ENCODE data around the gene CERS5.
"Not testable (repeated sequence)": the region's sequence is repeated elsewhere in the genome, so short reads cannot be mapped to it uniquely, and the experiment has no call there.

Gene CERS5

DNA sequence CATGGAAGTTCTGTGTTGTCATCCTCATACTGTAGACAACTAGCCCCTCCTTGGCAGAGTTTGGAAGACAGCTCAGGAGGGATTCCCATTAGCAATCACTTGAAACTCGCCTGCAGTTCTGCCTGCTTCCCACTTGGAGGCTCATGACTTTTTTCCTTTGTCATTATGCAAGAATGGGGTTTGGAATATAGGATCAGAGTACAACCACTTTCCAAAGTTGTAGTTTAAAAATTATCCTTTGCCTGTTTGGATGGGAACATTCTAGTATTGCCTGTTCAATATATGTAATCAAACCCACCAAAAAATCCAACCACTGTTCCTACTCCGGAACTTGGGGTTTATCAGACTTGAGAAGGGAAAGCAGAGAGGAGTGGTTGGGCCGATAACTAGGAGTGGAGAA lies 65.5 kb downstream of the CERS5 start:
- DNase-seq: peak; percentile 42

DNA sequence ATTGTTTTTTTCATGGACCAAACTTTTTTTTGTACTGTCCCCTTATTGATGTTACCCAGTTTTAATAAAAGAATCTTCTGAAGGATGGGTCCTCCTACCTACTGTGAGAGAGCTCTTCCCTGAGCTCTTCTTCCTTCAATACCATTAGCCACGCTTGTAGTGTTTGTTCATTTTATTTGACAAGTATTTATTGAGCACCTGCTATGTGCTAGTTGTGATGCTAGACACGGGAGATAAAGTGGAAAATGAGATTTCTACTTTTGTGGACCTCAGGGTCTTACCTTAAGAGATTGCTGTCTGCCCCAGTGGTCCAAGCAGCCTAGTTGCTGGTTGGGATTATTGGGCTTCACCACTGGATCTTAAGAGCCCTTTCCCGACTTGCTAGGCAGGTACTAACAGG lies 66.6 kb downstream of the CERS5 start:
- no peak for DNase-seq

DNA sequence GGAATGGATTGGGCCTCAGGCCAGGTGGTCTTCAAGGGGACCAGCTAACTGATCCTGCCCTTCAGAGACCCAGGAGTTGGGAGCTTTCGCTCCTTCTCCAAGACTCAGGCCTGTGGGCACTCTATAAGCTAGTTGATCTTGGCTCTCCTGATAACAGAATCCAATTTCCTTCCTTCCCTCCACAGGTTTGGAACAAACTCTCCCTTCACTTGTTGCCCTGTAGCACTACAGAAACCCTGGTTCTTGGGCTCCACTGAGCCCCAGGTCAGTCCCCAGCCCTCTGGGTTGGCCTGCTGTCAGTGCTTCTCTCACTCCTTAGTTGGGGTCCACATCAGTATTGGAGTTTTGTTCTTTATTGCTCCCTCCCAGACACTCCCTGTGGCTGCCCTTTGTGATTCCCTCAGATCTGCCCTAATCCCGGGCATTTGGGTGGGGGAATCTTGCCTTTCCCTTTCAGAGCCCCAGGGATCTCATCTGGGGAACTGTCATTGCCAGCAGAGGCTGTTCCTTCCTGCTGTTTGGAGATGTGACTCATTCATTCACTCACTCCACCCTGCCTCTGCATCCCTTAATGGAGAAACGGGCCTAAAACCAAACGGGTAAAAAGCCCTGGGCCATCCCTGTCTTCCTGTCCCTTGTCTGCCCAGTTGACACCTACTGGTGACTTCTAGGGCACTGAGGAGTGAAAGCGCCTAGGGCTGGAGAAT lies 67.7 kb downstream of the CERS5 start:
- no peak for DNase-seq

DNA sequence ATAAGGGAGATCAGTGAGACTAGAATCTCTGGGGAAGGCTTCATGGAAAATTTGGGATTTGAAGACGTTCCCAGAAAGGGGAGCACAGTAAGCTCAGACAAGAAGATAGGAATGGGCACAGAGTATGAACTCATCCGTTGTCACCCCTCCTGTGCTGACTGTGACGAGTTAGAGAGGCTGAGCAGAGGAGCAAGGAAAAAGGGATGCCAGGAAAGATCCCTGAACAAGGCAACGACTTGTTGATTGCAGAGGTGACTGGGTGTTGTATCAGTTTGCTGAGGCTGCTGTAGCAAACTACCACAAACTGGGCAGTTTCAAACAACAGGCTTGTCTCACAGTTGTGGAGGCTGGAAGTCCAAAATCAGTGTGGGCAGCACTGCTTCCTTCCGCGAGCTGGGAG lies 69.2 kb downstream of the CERS5 start:
- DNase-seq: no peak

DNA sequence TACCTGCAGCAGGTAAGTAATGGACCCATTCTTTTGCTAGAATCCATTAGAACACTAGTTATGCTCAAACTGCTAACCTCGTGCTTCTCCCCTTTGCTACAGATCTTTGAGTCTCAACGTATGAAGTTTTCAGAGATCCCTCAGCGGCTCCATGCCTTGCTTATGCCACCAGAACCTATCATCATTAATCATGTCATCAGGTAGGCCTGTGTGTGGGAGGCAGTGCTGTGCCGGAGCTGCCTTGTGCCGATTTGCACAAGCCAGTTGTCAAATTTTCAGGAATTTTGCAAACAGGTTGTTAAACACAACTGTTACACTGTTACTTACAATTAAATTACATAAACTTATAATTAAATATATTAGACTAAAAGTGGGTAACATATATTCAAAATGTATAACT lies 76.8 kb downstream of the CERS5 start:
- DNase-seq: no peak

DNA sequence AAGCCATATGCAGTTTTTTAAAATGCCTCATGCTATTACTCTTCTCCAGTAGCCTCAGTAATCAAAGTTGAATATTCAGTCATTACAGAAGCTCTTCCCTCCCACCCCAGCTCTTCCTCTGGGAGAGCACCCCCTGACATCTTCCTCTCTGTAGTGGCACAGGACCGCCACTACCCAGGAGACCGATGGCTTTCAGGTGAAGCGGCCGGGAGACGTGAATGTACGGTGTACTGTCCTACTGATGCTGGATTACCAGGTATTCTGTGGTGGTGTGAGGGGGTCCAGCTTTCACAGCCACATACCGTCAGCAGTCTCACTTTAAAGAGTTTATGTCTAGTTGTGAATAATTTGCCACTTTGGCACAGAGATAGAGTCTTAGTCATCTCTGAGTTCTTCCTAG lies 77.4 kb downstream of the CERS5 start:
- no peak for DNase-seq

DNA sequence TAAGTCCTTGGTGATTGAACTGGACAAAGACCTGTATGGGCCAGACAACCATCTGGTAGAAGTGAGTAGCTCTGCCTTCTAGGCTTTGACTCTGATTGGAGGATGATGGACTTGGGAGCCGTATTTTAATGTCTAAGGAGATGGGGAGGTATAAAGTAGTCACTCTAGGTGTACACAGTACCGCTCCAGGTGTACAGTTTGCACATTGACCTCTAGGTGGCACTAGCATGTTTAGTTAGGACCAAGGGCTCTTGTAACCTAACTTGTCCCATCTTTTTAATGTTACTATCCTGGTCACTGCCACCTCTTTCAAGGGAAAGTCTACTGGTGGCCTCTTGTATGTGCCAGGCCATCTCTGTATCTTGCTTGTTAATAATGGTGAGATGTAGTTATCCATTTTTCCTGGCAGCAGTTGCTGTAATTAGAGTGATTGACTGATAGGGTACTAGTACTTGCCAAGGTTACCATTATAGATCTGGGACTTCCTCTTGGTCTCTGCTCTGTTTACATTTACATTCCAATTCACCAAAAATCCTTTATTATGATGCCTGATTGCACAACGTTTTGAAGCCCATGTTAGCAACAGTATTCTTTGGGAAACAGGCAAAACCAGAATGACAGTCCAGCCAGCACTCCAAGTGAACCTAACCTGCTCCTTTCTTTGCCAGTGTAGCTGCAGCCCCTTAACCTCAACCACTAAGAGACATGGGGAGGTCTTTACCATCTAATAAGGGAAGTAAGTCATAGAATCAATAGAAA lies 78.4 kb downstream of the CERS5 start:
- DNase-seq: peak; percentile 76

DNA sequence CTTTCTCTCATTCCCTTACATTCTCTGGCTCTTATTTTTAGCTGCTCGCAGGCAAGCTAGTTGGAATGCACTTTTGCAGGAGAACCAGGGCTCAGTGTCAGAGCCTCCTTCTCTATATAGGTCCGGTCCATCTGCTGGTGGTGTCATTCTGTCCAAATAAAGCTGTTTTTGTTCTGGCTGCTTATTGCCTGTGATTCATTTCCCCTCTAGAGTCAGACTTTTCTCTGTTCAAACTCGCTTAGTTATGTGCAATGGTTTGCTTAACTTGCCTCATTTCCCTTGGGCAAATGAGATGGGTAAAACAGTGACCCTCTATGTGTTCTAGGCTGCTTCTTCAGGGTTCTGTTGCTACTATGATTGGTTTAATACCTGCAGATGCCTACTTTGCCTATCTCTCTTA lies 79.2 kb downstream of the CERS5 start:
- no peak for DNase-seq

DNA sequence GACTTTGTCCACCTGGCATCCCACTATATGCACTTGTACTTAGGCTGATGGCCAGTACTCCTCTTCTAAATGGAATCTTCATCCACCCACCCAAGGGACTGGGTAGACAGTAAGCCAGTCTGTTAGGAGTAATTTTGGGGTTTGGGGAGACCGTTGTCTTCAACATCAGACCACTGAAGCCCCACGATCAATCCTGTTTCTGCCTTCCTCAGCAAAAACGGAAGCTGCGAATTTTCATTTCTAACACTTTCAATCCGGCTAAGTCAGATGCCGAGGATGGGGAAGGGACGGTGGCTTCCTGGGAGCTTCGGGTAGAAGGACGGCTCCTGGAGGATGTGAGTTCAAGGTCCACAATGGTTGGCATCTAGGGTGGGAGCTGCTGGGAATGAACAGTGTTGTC lies 80.0 kb downstream of the CERS5 start:
- DNase-seq: no peak

DNA sequence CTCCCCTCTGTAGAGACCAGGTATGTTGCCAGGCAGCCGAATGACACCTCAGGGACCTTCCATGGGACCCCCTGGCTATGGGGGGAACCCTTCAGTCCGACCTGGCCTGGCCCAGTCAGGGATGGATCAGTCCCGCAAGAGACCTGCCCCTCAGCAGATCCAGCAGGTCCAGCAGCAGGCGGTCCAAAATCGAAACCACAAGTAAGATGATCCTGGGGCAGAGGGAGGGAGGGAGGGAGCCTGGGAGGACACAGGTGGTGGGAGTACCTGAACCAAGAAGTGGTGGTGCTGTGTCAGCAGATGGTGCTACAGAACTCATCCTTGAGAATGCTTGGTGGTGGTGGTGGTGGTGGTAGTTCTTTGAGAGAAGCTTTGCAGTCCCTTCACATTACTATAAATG lies 81.0 kb downstream of the CERS5 start:
- peak; percentile 48 for DNase-seq

DNA sequence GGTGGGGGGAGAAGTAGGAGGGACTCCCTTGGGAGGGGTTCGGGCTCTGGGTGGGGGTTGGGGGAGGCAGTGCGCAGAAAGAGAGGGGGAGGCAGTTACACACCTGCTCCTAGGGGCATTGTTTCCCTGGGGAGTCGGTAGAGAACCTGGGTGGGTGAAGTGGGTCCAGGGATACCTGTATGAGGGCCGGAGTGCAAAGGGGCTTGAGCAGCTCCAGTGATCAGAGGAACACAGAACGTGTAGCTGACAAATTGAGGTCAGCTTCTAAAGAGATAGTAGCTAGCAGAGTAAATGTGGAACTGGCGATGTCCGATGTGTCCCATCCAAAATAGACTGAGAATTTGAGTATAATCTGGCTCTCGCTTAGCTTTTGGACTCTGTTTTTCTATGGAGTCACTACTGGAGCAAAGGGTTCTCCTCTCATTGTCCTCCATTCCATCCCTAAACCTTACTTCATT lies 81.5 kb downstream of the CERS5 start:
- DNase-seq: peak; percentile 84

DNA sequence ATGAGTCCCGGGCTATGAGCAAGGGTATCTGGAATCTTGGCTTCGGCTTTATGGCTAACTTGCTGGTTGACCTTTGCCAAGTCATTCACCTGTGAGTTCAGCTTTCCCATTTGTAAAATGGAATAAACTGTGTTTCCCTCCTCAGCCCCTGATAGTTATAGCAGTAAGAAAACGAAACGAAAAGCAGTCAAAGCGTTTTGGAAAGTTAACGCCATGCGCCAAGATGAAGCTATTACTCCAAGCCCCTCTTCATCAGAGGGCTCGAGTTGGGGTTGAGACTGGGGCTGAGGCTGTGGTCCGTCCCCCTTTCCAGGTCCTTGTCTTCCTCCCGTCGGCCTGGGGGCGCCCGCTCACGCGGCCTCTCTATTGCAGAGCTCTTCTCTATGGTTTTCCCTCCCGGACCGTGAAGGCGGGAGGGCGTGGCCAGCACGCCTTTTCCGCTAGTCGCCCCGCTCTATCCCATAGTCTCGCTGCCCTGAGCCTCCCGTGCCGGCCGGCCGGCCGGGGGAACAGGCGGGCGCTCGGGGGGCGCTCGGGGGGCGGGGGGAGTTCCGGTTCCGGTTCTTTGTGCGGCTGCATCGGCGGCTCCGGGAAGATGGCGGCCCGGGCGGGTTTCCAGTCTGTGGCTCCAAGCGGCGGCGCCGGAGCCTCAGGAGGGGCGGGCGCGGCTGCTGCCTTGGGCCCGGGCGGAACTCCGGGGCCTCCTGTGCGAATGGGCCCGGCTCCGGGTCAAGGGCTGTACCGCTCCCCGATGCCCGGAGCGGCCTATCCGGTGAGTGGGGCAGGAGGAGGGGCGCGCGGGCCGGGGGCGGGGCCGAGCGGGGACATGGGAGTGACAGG lies 82.2 kb downstream of the CERS5 start, which contains the start of gene SMARCD1:
Gene SMARCD1, plus strand, starts transcription at position 568 of the 840 bp plus-strand sequence. Its CDS starts 28 bp downstream, at position 596.
- DNase-seq: peak; percentile 96

DNA sequence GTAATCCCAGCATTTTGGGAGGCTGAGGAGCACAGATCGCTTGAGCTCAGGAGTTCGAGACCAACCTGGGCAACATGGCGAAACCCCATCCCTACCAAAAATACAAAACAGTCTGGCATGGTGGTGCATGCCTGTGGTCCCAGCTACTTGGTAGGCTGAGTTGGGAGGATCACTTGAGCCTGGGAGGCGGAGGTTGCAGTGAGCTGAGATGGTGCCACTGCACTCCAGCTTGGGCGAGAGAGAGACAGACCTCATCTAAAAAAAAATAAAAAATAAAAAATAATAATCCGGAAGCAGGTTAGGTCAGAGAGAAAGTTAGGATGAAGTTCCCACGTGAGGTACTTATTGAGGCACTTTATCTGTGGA lies 82.8 kb downstream of the CERS5 start:
- not testable (repeated sequence) for DNase-seq

DNA sequence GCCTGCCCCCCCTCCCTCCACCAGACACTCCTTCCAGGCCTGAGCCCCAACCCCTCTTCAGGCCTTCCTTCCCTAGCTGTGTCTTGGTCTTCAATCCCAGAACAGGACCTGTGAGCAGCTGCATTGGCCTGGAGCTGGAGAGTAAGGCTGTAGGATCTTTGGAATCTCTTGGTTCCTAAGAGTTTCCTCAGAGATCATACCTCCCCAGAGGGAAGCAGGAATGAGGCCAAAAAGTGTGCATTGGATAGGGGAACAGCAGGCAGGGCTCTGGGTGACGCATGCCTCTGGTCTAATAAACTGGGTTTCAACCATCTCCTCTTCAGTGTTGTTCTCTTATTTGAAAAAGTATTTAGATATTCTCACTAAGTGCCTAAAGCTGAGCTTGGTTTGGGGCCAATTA lies 83.9 kb downstream of the CERS5 start:
- DNase-seq: no peak

DNA sequence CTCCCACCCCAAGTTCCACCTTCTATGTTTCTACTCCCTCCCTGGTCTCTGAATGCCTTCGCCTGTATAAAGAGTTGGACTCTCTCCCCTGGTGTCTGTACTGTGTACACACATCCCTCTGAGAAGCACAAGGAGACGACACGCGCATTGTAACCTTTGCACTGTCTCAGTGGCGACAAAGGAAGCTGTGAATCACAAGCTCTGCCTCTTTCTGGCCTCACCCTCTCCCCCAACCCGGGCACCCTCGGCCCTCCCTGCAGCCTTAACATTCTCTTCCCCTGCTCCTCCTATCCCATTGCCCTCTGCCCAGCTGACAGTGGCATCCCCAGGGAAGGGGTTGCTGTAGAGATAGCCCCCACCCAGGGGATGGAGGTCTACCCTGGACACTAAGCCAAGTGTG lies 84.5 kb downstream of the CERS5 start:
- no peak for DNase-seq

DNA sequence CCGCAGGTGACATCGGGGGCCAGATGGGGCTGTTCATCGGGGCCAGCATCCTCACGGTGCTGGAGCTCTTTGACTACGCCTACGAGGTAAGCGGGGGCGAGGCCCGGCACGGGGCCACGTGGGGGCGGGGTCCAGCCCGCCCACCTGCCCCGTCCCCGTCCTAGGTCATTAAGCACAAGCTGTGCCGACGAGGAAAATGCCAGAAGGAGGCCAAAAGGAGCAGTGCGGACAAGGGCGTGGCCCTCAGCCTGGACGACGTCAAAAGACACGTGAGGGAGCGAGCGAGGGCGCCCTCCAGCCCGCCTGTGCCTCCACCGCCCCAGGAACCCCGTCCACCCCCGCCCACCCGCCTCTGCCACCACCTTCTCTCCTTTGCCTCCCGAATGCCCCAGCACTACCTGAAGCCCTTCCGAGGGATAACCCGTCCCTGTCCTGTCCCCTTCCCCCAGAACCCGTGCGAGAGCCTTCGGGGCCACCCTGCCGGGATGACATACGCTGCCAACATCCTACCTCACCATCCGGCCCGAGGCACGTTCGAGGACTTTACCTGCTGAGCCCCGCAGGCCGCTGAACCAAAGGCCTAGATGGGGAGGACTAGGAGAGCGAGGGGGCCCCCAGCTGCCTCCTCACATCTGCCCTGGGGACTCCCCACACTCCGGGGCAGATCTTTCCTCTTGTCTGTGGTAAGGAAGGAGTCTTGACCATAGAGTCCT lies 85.9 kb downstream of the CERS5 start:
- DNase-seq: no peak

DNA sequence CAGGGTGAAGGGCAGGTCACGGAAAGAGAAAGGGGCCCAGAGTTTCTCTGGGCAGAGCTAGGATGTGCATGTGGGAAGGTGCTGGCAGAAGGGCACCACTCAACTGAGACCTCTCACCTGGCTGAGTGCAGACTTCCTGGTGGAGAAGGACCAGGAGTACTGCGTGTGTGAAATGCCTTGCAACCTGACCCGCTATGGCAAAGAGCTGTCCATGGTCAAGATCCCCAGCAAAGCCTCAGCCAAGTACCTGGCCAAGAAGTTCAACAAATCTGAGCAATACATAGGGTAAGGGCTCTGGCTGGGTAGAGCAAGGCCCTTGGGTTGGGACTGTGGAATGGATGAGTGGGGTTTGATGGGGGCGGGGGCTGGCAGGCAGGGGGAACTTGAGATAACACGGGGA lies 87.4 kb downstream of the CERS5 start:
- DNase-seq: no peak

Data from NCI-H2171 treated with DMSO at 0.1 percent for 48 hours (cell line).